Measurements from ENCODE around the gene CACNA1C.

DNA sequence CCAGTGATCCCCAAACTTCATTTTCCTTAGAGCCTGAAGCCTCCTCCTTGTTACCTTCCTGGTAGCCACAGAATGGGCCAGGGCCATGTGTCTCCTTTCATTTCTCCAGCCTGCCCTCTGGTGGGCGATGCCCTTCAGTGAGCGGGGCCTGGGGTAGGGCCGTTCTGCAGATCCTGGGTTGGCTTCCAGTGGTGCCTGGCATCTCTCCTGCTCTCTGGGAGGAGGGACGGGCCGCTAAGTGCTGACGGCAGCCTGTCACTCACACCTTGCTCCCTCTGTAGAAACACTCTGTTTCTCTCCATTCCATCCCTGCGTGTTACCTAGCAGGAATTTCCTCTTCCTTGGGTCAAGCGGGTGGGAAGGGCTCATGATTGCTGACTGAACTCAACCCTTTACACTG is 232.1 kb downstream of the CACNA1C start:
- TF ChIP-seq, protein P1, sequence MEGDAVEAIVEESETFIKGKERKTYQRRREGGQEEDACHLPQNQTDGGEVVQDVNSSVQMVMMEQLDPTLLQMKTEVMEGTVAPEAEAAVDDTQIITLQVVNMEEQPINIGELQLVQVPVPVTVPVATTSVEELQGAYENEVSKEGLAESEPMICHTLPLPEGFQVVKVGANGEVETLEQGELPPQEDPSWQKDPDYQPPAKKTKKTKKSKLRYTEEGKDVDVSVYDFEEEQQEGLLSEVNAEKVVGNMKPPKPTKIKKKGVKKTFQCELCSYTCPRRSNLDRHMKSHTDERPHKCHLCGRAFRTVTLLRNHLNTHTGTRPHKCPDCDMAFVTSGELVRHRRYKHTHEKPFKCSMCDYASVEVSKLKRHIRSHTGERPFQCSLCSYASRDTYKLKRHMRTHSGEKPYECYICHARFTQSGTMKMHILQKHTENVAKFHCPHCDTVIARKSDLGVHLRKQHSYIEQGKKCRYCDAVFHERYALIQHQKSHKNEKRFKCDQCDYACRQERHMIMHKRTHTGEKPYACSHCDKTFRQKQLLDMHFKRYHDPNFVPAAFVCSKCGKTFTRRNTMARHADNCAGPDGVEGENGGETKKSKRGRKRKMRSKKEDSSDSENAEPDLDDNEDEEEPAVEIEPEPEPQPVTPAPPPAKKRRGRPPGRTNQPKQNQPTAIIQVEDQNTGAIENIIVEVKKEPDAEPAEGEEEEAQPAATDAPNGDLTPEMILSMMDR (IDR thresholded peaks at IDR 0.05): no peak
- no peak for TF ChIP-seq POLR2A (IDR thresholded peaks at IDR 0.05)
